GM19372 (cell line): ENCODE measurements around the gene MAP3K5.

ENCODE experiments used
- ATAC-seq: cut with Tn5 transposase; IDR thresholded peaks from one replicate; pipeline ENCODE4 v1.9.1; 2021; ENCODE audit warnings: mild to moderate bottlenecking, low read depth, moderate library complexity; ENCODE audit not compliant: unreplicated experiment

Gene MAP3K5

GRCh38 chr6:136656121-136656520 is 136.2 kb downstream of the MAP3K5 start:
- no peak for ATAC-seq

- ATAC-seq, result no peak
These were observed 136.8 kb downstream of the MAP3K5 start for GRCh38 chr6:136655239-136656014.

- no peak for ATAC-seq
These were observed 138.2 kb downstream of the MAP3K5 start for GRCh38 chr6:136654086-136654485.

GRCh38 chr6:136652656-136653055 is 139.6 kb downstream of the MAP3K5 start:
- ATAC-seq, result no peak

- ATAC-seq, result no peak
These were observed 140.3 kb downstream of the MAP3K5 start for GRCh38 chr6:136651982-136652381.

GRCh38 chr6:136647363-136647852 is 144.9 kb downstream of the MAP3K5 start:
- peak; percentile 75 for ATAC-seq

GRCh38 chr6:136646377-136646776 is 145.9 kb downstream of the MAP3K5 start:
- ATAC-seq, result no peak

GRCh38 chr6:136644597-136644952 is 147.7 kb downstream of the MAP3K5 start:
- no peak for ATAC-seq

- no peak for ATAC-seq
These were observed 148.3 kb downstream of the MAP3K5 start for GRCh38 chr6:136643850-136644596.

GRCh38 chr6:136641873-136642465 is 150.3 kb downstream of the MAP3K5 start:
- no peak for ATAC-seq

- ATAC-seq, result no peak
These were observed 151.1 kb downstream of the MAP3K5 start for GRCh38 chr6:136641166-136641565.

- ATAC-seq, result no peak
These were observed 152.0 kb downstream of the MAP3K5 start for GRCh38 chr6:136640132-136640915.

- no peak for ATAC-seq
These were observed 152.6 kb downstream of the MAP3K5 start for GRCh38 chr6:136639702-136640101.

GRCh38 chr6:136635615-136636014 is 156.7 kb downstream of the MAP3K5 start:
- no peak for ATAC-seq

GRCh38 chr6:136633355-136633754 is 158.9 kb downstream of the MAP3K5 start:
- ATAC-seq, result no peak

GRCh38 chr6:136628996-136629395 is 163.3 kb downstream of the MAP3K5 start:
- ATAC-seq, result no peak

GRCh38 chr6:136627191-136627590 is 165.1 kb downstream of the MAP3K5 start:
- no peak for ATAC-seq

GRCh38 chr6:136625293-136625692 is 167.0 kb downstream of the MAP3K5 start:
- no peak for ATAC-seq

GRCh38 chr6:136624347-136624746 is 167.9 kb downstream of the MAP3K5 start:
- ATAC-seq, result no peak

- ATAC-seq, result no peak
These were observed 174.2 kb downstream of the MAP3K5 start for GRCh38 chr6:136618086-136618485.

- no peak for ATAC-seq
These were observed 175.8 kb downstream of the MAP3K5 start for GRCh38 chr6:136616527-136616926.
